Measurements from ENCODE around the gene ANKRD44. TPM values are rescaled to one million over a fixed set of nuclear protein-coding genes. Genes with fewer than 3 reads are reported as not detected.

Gene ANKRD44
- total and polyA plus RNA-seq, 2 experiments from 2014 or later: 2.9 to 4.9 TPM

GRCh38 chr2:197223451-197223850 is 87.1 kb downstream of the ANKRD44 start:
- Histone ChIP-seq H3K4me3 (no peak overlapping the region), H3K9me2 (ENCODE audit: insufficient read depth) (no peaks in the 10 kb centered on the region), H3K27me3 (replicated peaks; ENCODE audit: insufficient read depth) (no peaks in the 10 kb centered on the region), H4K20me1 (ENCODE audit: insufficient read depth) (no peaks in the 10 kb centered on the region), H3K27ac (no peak overlapping the region), H3K4me1 (ENCODE audit: insufficient read depth) (no peaks in the 10 kb centered on the region), H3K9ac (no peak overlapping the region), H2AFZ (no peak overlapping the region), H3K9me3 (ENCODE audit: low read depth) (no peaks in the 10 kb centered on the region), H3K4me2 (ENCODE audit: unreplicated experiment) (no peak overlapping the region), H3K36me3 (ENCODE audit: low read depth) (no peaks in the 10 kb centered on the region), H3F3A (ENCODE audit: insufficient read depth) (no peaks in the 10 kb centered on the region), H3K79me2 (ENCODE audit: insufficient read depth) (no peaks in the 10 kb centered on the region)
- TF ChIP-seq EZH2 (IDR thresholded peaks at IDR 0.05; ENCODE audit: insufficient read depth, poor library complexity, severe bottlenecking) (no peak), EZH2phosphoT487 (IDR thresholded peaks at IDR 0.05; ENCODE audit: insufficient read depth, low read depth) (no peak)
- in situ Hi-C loops (cut with MboI): no loop called here
- no peak for DNase-seq
- 74 to 85% methylated on average over 2 of the region's 2 CpGs for WGBS, 2 experiments (ENCODE audit: low coverage in 1 of 2, low lambda C conversion rate in 2 of 2, missing lambda C conversion rate in 2 of 2)

GRCh38 chr2:197219636-197220035 is 90.9 kb downstream of the ANKRD44 start:
- H3K27ac ChIP-seq: no peak overlapping the region
- H3K4me1 ChIP-seq (ENCODE audit: insufficient read depth): 0 out of 2 replicates have a peak, but pooled peaks cover 7% of the 10 kb centered on the region

GRCh38 chr2:197217541-197217940 is 93.0 kb downstream of the ANKRD44 start:
- no peaks in the 10 kb centered on the region for H3K9me2 ChIP-seq (ENCODE audit: insufficient read depth)
- no peaks in the 10 kb centered on the region for H4K20me1 ChIP-seq (ENCODE audit: insufficient read depth)
- no peak overlapping the region for H3K27ac ChIP-seq
- in situ Hi-C loops (cut with MboI): no loop called here
- H3K9me3 ChIP-seq (ENCODE audit: low read depth): no peaks in the 10 kb centered on the region
- no peak overlapping the region for H3K9ac ChIP-seq
- H3F3A ChIP-seq (ENCODE audit: insufficient read depth): no peaks in the 10 kb centered on the region
- H3K4me3 ChIP-seq: no peak overlapping the region
- H3K79me2 ChIP-seq (ENCODE audit: insufficient read depth): no peaks in the 10 kb centered on the region
- 71 to 76% methylated on average over 2 of the region's 2 CpGs for WGBS, 2 experiments (ENCODE audit: low coverage in 1 of 2, low lambda C conversion rate in 2 of 2, missing lambda C conversion rate in 2 of 2)
- H3K4me2 ChIP-seq (ENCODE audit: unreplicated experiment): no peak overlapping the region
- 0 out of 2 replicates have a peak, but pooled peaks cover 7% of the 10 kb centered on the region for H3K4me1 ChIP-seq (ENCODE audit: insufficient read depth)
- no peak for TF ChIP-seq EZH2phosphoT487 (IDR thresholded peaks at IDR 0.05; ENCODE audit: insufficient read depth, low read depth)
- TF ChIP-seq EZH2 (IDR thresholded peaks at IDR 0.05; ENCODE audit: insufficient read depth, poor library complexity, severe bottlenecking): no peak
- H3K36me3 ChIP-seq (ENCODE audit: low read depth): no peaks in the 10 kb centered on the region
- no peak overlapping the region for H2AFZ ChIP-seq
- no peaks in the 10 kb centered on the region for H3K27me3 ChIP-seq (replicated peaks; ENCODE audit: insufficient read depth)
- no peak for DNase-seq

More at GRCh38 chr2:197219636-197220035, 90.9 kb downstream of the ANKRD44 start:
- Histone ChIP-seq H3F3A (ENCODE audit: insufficient read depth) (no peaks in the 10 kb centered on the region), H3K27me3 (replicated peaks; ENCODE audit: insufficient read depth) (no peaks in the 10 kb centered on the region), H3K4me2 (ENCODE audit: unreplicated experiment) (no peak overlapping the region), H3K9me3 (ENCODE audit: low read depth) (no peaks in the 10 kb centered on the region), H3K79me2 (ENCODE audit: insufficient read depth) (no peaks in the 10 kb centered on the region), H4K20me1 (ENCODE audit: insufficient read depth) (no peaks in the 10 kb centered on the region), H2AFZ (no peak overlapping the region), H3K9ac (no peak overlapping the region), H3K4me3 (no peak overlapping the region), H3K36me3 (ENCODE audit: low read depth) (no peaks in the 10 kb centered on the region), H3K9me2 (ENCODE audit: insufficient read depth) (no peaks in the 10 kb centered on the region)
- in situ Hi-C loops (cut with MboI): no loop called here
- no peak for DNase-seq
- WGBS, 2 experiments (ENCODE audit: low coverage in 1 of 2, low lambda C conversion rate in 2 of 2, missing lambda C conversion rate in 2 of 2): 88 to 94% methylated on average over 4 of the region's 4 CpGs
- no peak for TF ChIP-seq EZH2phosphoT487 (IDR thresholded peaks at IDR 0.05; ENCODE audit: insufficient read depth, low read depth)
- TF ChIP-seq EZH2 (IDR thresholded peaks at IDR 0.05; ENCODE audit: insufficient read depth, poor library complexity, severe bottlenecking): no peak

- in situ Hi-C loops (cut with MboI): no loop called here
- TF ChIP-seq EZH2 (IDR thresholded peaks at IDR 0.05; ENCODE audit: insufficient read depth, poor library complexity, severe bottlenecking) (no peak), EZH2phosphoT487 (IDR thresholded peaks at IDR 0.05; ENCODE audit: insufficient read depth, low read depth) (no peak)
- Histone ChIP-seq H3K36me3 (ENCODE audit: low read depth) (no peaks in the 10 kb centered on the region), H3K9ac (no peak overlapping the region), H3K4me1 (ENCODE audit: insufficient read depth) (0 out of 2 replicates have a peak, but pooled peaks cover 7% of the 10 kb centered on the region), H3F3A (ENCODE audit: insufficient read depth) (no peaks in the 10 kb centered on the region), H3K4me3 (no peak overlapping the region), H3K27me3 (replicated peaks; ENCODE audit: insufficient read depth) (no peaks in the 10 kb centered on the region), H3K79me2 (ENCODE audit: insufficient read depth) (no peaks in the 10 kb centered on the region), H3K9me3 (ENCODE audit: low read depth) (no peaks in the 10 kb centered on the region), H3K4me2 (ENCODE audit: unreplicated experiment) (no peak overlapping the region), H3K27ac (no peak overlapping the region), H2AFZ (no peak overlapping the region), H3K9me2 (ENCODE audit: insufficient read depth) (no peaks in the 10 kb centered on the region), H4K20me1 (ENCODE audit: insufficient read depth) (no peaks in the 10 kb centered on the region)
- WGBS, 2 experiments (ENCODE audit: low coverage in 1 of 2, low lambda C conversion rate in 2 of 2, missing lambda C conversion rate in 2 of 2): 68 to 76% methylated on average over 5 of the region's 5 CpGs
- DNase-seq: no peak
Observed at GRCh38 chr2:197216361-197216979, 94.1 kb downstream of the ANKRD44 start.
